ENCODE results near the gene ASCC3. TPM values are rescaled to one million over a fixed set of nuclear protein-coding genes. Genes with fewer than 3 reads are reported as not detected.

Gene ASCC3
- total and polyA plus RNA-seq, 2 experiments from 2014 or later = 92.9 to 129 TPM

- TF ChIP-seq REST (IDR thresholded peaks at IDR 0.05; ENCODE audit: unreplicated experiment) (no peak), ZNF331 (CRISPR knock-in tag; IDR thresholded peaks at IDR 0.05; ENCODE audit: low read depth) (no peak)
Observed at GRCh38 chr6:100721256-100721655, 159.9 kb downstream of the ASCC3 start (continued).

- no peaks in the 10 kb centered on the region for H3K9me3 Mint-ChIP-seq
- no peaks in the 10 kb centered on the region for H3K9me2 ChIP-seq (ENCODE audit: insufficient read depth)
- H3F3A ChIP-seq (replicated peaks; ENCODE audit: low read depth) = no peaks in the 10 kb centered on the region
- no peaks in the 10 kb centered on the region; the same call in 2 of the 3 replicates for H3K4me1 Mint-ChIP-seq
- DNase-seq (ENCODE audit: low spot score) = peak; percentile 33
- H3K79me2 ChIP-seq (replicated peaks; ENCODE audit: insufficient read depth) = no peaks in the 10 kb centered on the region
- TF ChIP-seq ETS1 (IDR thresholded peaks at IDR 0.05) (no peak), STAT1 (IDR thresholded peaks at IDR 0.05; ENCODE audit: unreplicated experiment) (no peak), CTCF (conservative IDR thresholded peaks at IDR 0.05; ENCODE audit: low read depth in 2 of 2) (peak; percentile 48 to 66), POLR2AphosphoS5 (IDR thresholded peaks at IDR 0.05; ENCODE audit: low read depth) (no peak), CREB1 (CRISPR knock-in tag; IDR thresholded peaks at IDR 0.05; ENCODE audit: low read depth) (no peak), EZH2phosphoT487 (IDR thresholded peaks at IDR 0.05; ENCODE audit: unreplicated experiment) (no peak)
- H3K36me3 ChIP-seq (ENCODE audit: insufficient read depth) = no peaks in the 10 kb centered on the region
- no peak overlapping the region for H3K4me2 ChIP-seq
- no peaks in the 10 kb centered on the region for H3K27me3 Mint-ChIP-seq (ENCODE audit: insufficient read depth, low read depth, poor library complexity)
- H4K20me1 ChIP-seq (replicated peaks; ENCODE audit: insufficient read depth) = no peaks in the 10 kb centered on the region
- H3K27ac ChIP-seq (ENCODE audit: low read depth) = peak overlapping the region; percentile 56; the same call in 1 of the 2 replicates
- ATAC-seq = no peak
- H3K27ac Mint-ChIP-seq = no peak overlapping the region
- H3K27me3 ChIP-seq (ENCODE audit: insufficient read depth) = no peaks in the 10 kb centered on the region
- no peak overlapping the region for H3K4me3 Mint-ChIP-seq
- no peaks in the 10 kb centered on the region for H3K4me1 ChIP-seq (ENCODE audit: insufficient read depth)
- H3K36me3 Mint-ChIP-seq (ENCODE audit: low read depth) = no peaks in the 10 kb centered on the region; the same call in 2 of the 3 replicates
- H3K4me3 ChIP-seq = no peak overlapping the region
- H2AFZ ChIP-seq = no peak overlapping the region
Observed at GRCh38 chr6:100719883-100720682, 161.0 kb downstream of the ASCC3 start.

Data from GM23338 (cell line).